Measurements from ENCODE around the gene KDM2A.

The KDM2A gene

GRCh38 chr11:67262731-67263675 is 143.9 kb downstream of the KDM2A start:
- peak; percentile 54 for DNase-seq

- no peak for DNase-seq
Observed at GRCh38 chr11:67264260-67264659, 145.2 kb downstream of the KDM2A start.

GRCh38 chr11:67264877-67265632 is 146.0 kb downstream of the KDM2A start:
- DNase-seq = no peak

- peak; percentile 30 for DNase-seq
Observed at GRCh38 chr11:67265633-67266448, 146.8 kb downstream of the KDM2A start.

- DNase-seq = no peak
Observed at GRCh38 chr11:67266449-67267187, 147.6 kb downstream of the KDM2A start, which contains the start of gene GRK2. TSS of gene GRK2 (plus strand) at chr11:67266473. CDS start at chr11:67266700, 227 bp downstream.

- no peak for DNase-seq
Observed at GRCh38 chr11:67267188-67268080, 148.4 kb downstream of the KDM2A start.

- DNase-seq = no peak
Observed at GRCh38 chr11:67268081-67268961, 149.3 kb downstream of the KDM2A start.

GRCh38 chr11:67268962-67269268 is 149.9 kb downstream of the KDM2A start:
- no peak for DNase-seq

- no peak for DNase-seq
Observed at GRCh38 chr11:67269401-67270255, 150.6 kb downstream of the KDM2A start.

- DNase-seq = no peak
Observed at GRCh38 chr11:67270256-67271204, 151.5 kb downstream of the KDM2A start.

GRCh38 chr11:67271205-67271540 is 152.1 kb downstream of the KDM2A start:
- DNase-seq = no peak

GRCh38 chr11:67271541-67272284 is 152.7 kb downstream of the KDM2A start:
- no peak for DNase-seq

GRCh38 chr11:67272327-67273259 is 153.5 kb downstream of the KDM2A start:
- DNase-seq = no peak

GRCh38 chr11:67273260-67273990 is 154.4 kb downstream of the KDM2A start:
- DNase-seq = no peak
